Suprapubic skin (tissue), 4 donors: ENCODE data around the gene OLA1.

ENCODE experiments used
- CTCF ChIP-seq, 2 donors: fragments of 200-600 bp in 1 of 2; fragments of 450-650 bp in 1 of 2; sonication (generic) in 1 of 2; IDR thresholded peaks; one replicate each; pipeline ENCODE4 v1.5.1; 2016 to 2019; ENCODE audit warnings: antibody characterized with exemption in 2 of 2, mild to moderate bottlenecking in 1 of 2, moderate library complexity in 1 of 2
- EP300 ChIP-seq: sonication (generic); formaldehyde crosslinking; IDR thresholded peaks from one replicate; pipeline ENCODE4 v1.6.1; 2017; ENCODE audit warnings: antibody characterized with exemption
- POLR2A ChIP-seq, 2 donors: fragments of 450-650 bp; IDR thresholded peaks; one replicate each; pipeline ENCODE4 v1.6.1; 2017; ENCODE audit warnings: antibody characterized with exemption in 2 of 2, mild to moderate bottlenecking in 2 of 2, moderate library complexity in 2 of 2
- POLR2AphosphoS5 ChIP-seq, 3 donors: sonication (generic); formaldehyde crosslinking; IDR thresholded peaks; one replicate each; pipeline ENCODE4 v1.6.1; 2017; ENCODE audit warnings: antibody characterized with exemption in 3 of 3

- no peak for TF ChIP-seq CTCF (IDR thresholded peaks at IDR 0.05)
- peak in 1 of 2 donors; percentile 73 for TF ChIP-seq POLR2A (IDR thresholded peaks at IDR 0.05)
- no peak for TF ChIP-seq EP300
- peak; percentile 28 to 73 (median 35) for TF ChIP-seq POLR2AphosphoS5 (IDR thresholded peaks at IDR 0.05)
Observed at GRCh38 chr2:174248187-174248997, at the start of gene OLA1.
